H1 (cell line): ENCODE measurements around the gene ITGA6. TPM values are rescaled to one million over a fixed set of nuclear protein-coding genes. Genes with fewer than 3 reads are reported as not detected.

Source experiments
- CTCF ChIA-PET: fragments of 300-600 bp; sonication (Branson Sonifier 250); formaldehyde crosslinking; loops from one replicate; lab custom pipeline; 2021; ENCODE audit not compliant: partially characterized antibody; lab: Charles Lee
- POLR2A ChIA-PET: fragments of 300-600 bp; sonication (Branson Sonifier 250); formaldehyde crosslinking; loops from one replicate; lab custom pipeline; 2021; ENCODE audit warnings: inconsistent platforms; ENCODE audit not compliant: partially characterized antibody; lab: Charles Lee
- DNase-seq, 2 experiments: peaks; one replicate each; pipeline versions ENCODE4 v3.0.0 to v3.0.0-alpha.2; 2010 to 2022; ENCODE audit warnings: low spot score in 2 of 2, low read depth in 1 of 2, mixed read lengths in 1 of 2
- FAIRE-seq: peaks from 2 replicates; lab custom pipeline; 2011; peaks lifted over from hg19 to GRCh38; lab: Jason Lieb, UNC
- H2AFZ ChIP-seq: 2 replicates; pipeline ENCODE4 v1.8.1; 2012; ENCODE audit warnings: low read length, inconsistent platforms
- H2AK5ac ChIP-seq: 2 replicates; pipeline ENCODE4 v1.6.1; 2013; ENCODE audit warnings: low read depth, low read length
- H2BK120ac ChIP-seq: replicated peaks from 2 replicates; pipeline ENCODE3; 2013; ENCODE audit warnings: low read depth, low read length, inconsistent platforms
- H2BK12ac ChIP-seq: 2 replicates; pipeline ENCODE4 v1.6.1; 2013; ENCODE audit warnings: low read depth, low read length
- H2BK15ac ChIP-seq: 2 replicates; pipeline ENCODE4 v1.6.1; 2013; ENCODE audit warnings: low read length
- H2BK20ac ChIP-seq: 2 replicates; pipeline ENCODE4 v1.6.1; 2013; ENCODE audit warnings: low read length
- H2BK5ac ChIP-seq: 2 replicates; pipeline ENCODE4 v1.6.1; 2013; ENCODE audit warnings: low read depth, low read length
- H3K14ac ChIP-seq: 2 replicates; pipeline ENCODE4 v1.6.1; 2013; ENCODE audit warnings: inconsistent platforms; ENCODE audit not compliant: insufficient read length
- H3K18ac ChIP-seq: 2 replicates; pipeline ENCODE4 v1.6.1; 2013; ENCODE audit warnings: low read length; ENCODE audit errors: extremely low read depth
- H3K23ac ChIP-seq: 2 replicates; pipeline ENCODE4 v1.6.1; 2013; ENCODE audit warnings: inconsistent platforms; ENCODE audit not compliant: insufficient read length
- H3K23me2 ChIP-seq: 2 replicates; pipeline ENCODE4 v1.6.1; 2013; ENCODE audit warnings: low read depth, low read length
- H3K27ac ChIP-seq: 2 replicates; pipeline ENCODE4 v1.6.1; 2011; ENCODE audit warnings: low read depth, low read length, inconsistent platforms
- H3K27me3 ChIP-seq, 4 experiments: replicated peaks in 1 of 4; 1 replicate in 1 of 4; 2 replicates in 3 of 4; pipeline versions ENCODE4 v1.6.1 to v1.8.1; 2011 to 2013; ENCODE audit warnings: low read length in 3 of 4, mild to moderate bottlenecking in 3 of 4, inconsistent platforms in 2 of 4, mixed read lengths in 2 of 4, moderate library complexity in 1 of 4; ENCODE audit not compliant: control insufficient read depth in 3 of 4, insufficient read depth in 3 of 4; ENCODE audit errors: extremely low read depth in 1 of 4
- H3K36me3 ChIP-seq, 4 experiments: 2 replicates each; pipeline versions ENCODE4 v1.6.1 to v1.8.1; 2011 to 2013; ENCODE audit warnings: mild to moderate bottlenecking in 4 of 4, low read length in 3 of 4, moderate library complexity in 2 of 4, control low read depth in 1 of 4, inconsistent platforms in 1 of 4; ENCODE audit not compliant: insufficient read depth in 4 of 4, control insufficient read depth in 2 of 4
- H3K4ac ChIP-seq: replicated peaks from 2 replicates; pipeline ENCODE3; 2013; ENCODE audit warnings: low read length, low read depth, mixed read lengths, inconsistent platforms; ENCODE audit not compliant: insufficient read length
- H3K4me1 ChIP-seq, 4 experiments: replicated peaks in 1 of 4; 1 replicate in 1 of 4; 2 replicates in 3 of 4; pipeline versions ENCODE4 v1.6.1 to v1.8.1; 2011 to 2013; ENCODE audit warnings: low read length in 3 of 4, inconsistent platforms in 2 of 4, mixed read lengths in 1 of 4; ENCODE audit not compliant: insufficient read depth in 4 of 4, control insufficient read depth in 3 of 4
- H3K4me2 ChIP-seq, 2 experiments: 2 replicates each; pipeline versions ENCODE4 v1.6.1 to v1.8.1; 2011 to 2013; ENCODE audit warnings: low read depth in 2 of 2, low read length in 2 of 2, control low read depth in 1 of 2, inconsistent platforms in 1 of 2, mild to moderate bottlenecking in 1 of 2; ENCODE audit not compliant: insufficient read depth in 1 of 2
- H3K4me3 ChIP-seq, 4 experiments: fragments of 200-600, 300-600 bp in 1 of 4; sonication (generic), shearing (Covaris generic), sonication (Bioruptor Twin) in 1 of 4; 2 replicates each; pipeline versions ENCODE4 v1.5.1 to v1.8.1; 2011 to 2016; ENCODE audit warnings: low read length in 4 of 4, low read depth in 3 of 4, control low read depth in 2 of 4, inconsistent platforms in 2 of 4, mild to moderate bottlenecking in 2 of 4, mixed read lengths in 1 of 4, moderate library complexity in 1 of 4; ENCODE audit not compliant: insufficient read depth in 2 of 4; ENCODE audit errors: extremely low read depth in 1 of 4
- H3K56ac ChIP-seq: replicated peaks from 2 replicates; pipeline ENCODE3; 2013; ENCODE audit warnings: low read depth, mild to moderate bottlenecking, mixed read lengths, low read length, inconsistent platforms; ENCODE audit not compliant: insufficient read length
- H3K79me1 ChIP-seq: 2 replicates; pipeline ENCODE4 v1.6.1; 2013; ENCODE audit warnings: low read depth, low read length, control low read depth
- H3K79me2 ChIP-seq, 2 experiments: 2 replicates each; pipeline versions ENCODE4 v1.6.1 to v1.8.1; 2012 to 2013; ENCODE audit warnings: low read length in 2 of 2, mild to moderate bottlenecking in 2 of 2, inconsistent platforms in 1 of 2; ENCODE audit not compliant: insufficient read depth in 2 of 2, control insufficient read depth in 1 of 2
- H3K9ac ChIP-seq, 4 experiments: replicated peaks in 1 of 4; 1 replicate in 1 of 4; 2 replicates in 3 of 4; pipeline versions ENCODE4 v1.6.1 to v1.8.1; 2011 to 2013; ENCODE audit warnings: low read depth in 3 of 4, low read length in 3 of 4, control low read depth in 2 of 4, mild to moderate bottlenecking in 2 of 4, moderate library complexity in 2 of 4, inconsistent platforms in 1 of 4; ENCODE audit errors: extremely low read depth in 1 of 4
- H3K9me3 ChIP-seq, 2 experiments: 2 replicates each; pipeline versions ENCODE4 v1.6.1 to v1.8.1; 2012 to 2013; ENCODE audit warnings: mild to moderate bottlenecking in 2 of 2, moderate library complexity in 2 of 2, control low read depth in 1 of 2, inconsistent platforms in 1 of 2, low read depth in 1 of 2, low read length in 1 of 2, mixed read lengths in 1 of 2; ENCODE audit not compliant: insufficient read depth in 2 of 2
- H4K20me1 ChIP-seq, 2 experiments: replicated peaks in 1 of 2; 2 replicates each; pipeline versions ENCODE3 to v1.8.1; 2011 to 2013; ENCODE audit warnings: inconsistent platforms in 2 of 2, low read length in 2 of 2, mild to moderate bottlenecking in 1 of 2; ENCODE audit not compliant: insufficient read depth in 2 of 2, control insufficient read depth in 1 of 2
- H4K5ac ChIP-seq: 2 replicates; pipeline ENCODE4 v1.6.1; 2013; ENCODE audit warnings: low read length, low read depth, mixed read lengths, inconsistent platforms; ENCODE audit not compliant: insufficient read length
- H4K8ac ChIP-seq: 2 replicates; pipeline ENCODE4 v1.8.0; 2013; ENCODE audit warnings: mild to moderate bottlenecking, moderate library complexity, low read length, inconsistent platforms; ENCODE audit not compliant: insufficient read depth; ENCODE audit errors: extremely low read depth
- H4K91ac ChIP-seq: replicated peaks from 2 replicates; pipeline ENCODE3; 2013; ENCODE audit warnings: low read length, mixed read lengths, inconsistent platforms; ENCODE audit not compliant: insufficient read length
- BCL11A ChIP-seq, 2 experiments: IDR thresholded peaks; one replicate each; pipeline ENCODE4 v1.6.1; 2011; ENCODE audit warnings: low read depth in 2 of 2, low read length in 2 of 2, mild to moderate bottlenecking in 2 of 2
- CHD1 ChIP-seq: IDR thresholded peaks from 2 replicates; pipeline ENCODE4 v1.6.1; 2012; ENCODE audit warnings: low read depth, low read length, improper control_type of control experiment
- EZH2 ChIP-seq: fragments of 200-600 bp; sonication (generic); IDR thresholded peaks from 2 replicates; pipeline ENCODE4 v1.7.1; 2012; ENCODE audit warnings: low read depth, mild to moderate bottlenecking, moderate library complexity, low read length, inconsistent platforms; ENCODE audit not compliant: severe bottlenecking
- HDAC2 ChIP-seq, 2 experiments: fragments of 300-600 bp in 1 of 2; sonication (generic) in 1 of 2; IDR thresholded peaks; 2 replicates each; pipeline ENCODE4 v1.6.1; 2011 to 2012; ENCODE audit warnings: low read depth in 2 of 2, low read length in 2 of 2, mild to moderate bottlenecking in 2 of 2, moderate library complexity in 2 of 2, borderline replicate concordance in 1 of 2, inconsistent platforms in 1 of 2
- JUND ChIP-seq: IDR thresholded peaks from 2 replicates; pipeline ENCODE4 v1.6.1; 2011; ENCODE audit warnings: mild to moderate bottlenecking, improper control_type of control experiment, low read length
- NANOG ChIP-seq: IDR thresholded peaks from 2 replicates; pipeline ENCODE4 v1.6.1; 2011; ENCODE audit warnings: low read length, low read depth, mild to moderate bottlenecking, inconsistent platforms; ENCODE audit not compliant: insufficient read depth, poor library complexity, severe bottlenecking
- POLR2A ChIP-seq, 2 experiments: IDR thresholded peaks; 1 replicate in 1 of 2; 2 replicates in 1 of 2; pipeline ENCODE4 v1.6.1; 2011; ENCODE audit warnings: low read depth in 2 of 2, low read length in 2 of 2, mild to moderate bottlenecking in 2 of 2; ENCODE audit errors: control extremely low read depth in 1 of 2
- SAP30 ChIP-seq: fragments of 300-600 bp; sonication (generic); IDR thresholded peaks from 2 replicates; pipeline ENCODE4 v1.7.1; 2012; ENCODE audit warnings: low read length, moderate library complexity, mild to moderate bottlenecking, inconsistent platforms; ENCODE audit not compliant: insufficient read depth, insufficient replicate concordance
- polyA plus RNA-seq, 7 experiments: library from polyadenylated mRNA; depleted of rRNA in 3 of 7; stranded (reverse) in 5 of 7; unstranded in 2 of 7; fragments of >200 nt in 5 of 7; fragments of 200-250 nt in 2 of 7; gene quantifications; 1 replicate in 5 of 7; 2 replicates in 1 of 7; 4 replicates in 1 of 7; pipeline versions ENCODE4 v1.2.1 to v1.2.3, GENCODE V29; 2011 to 2013; ENCODE audit warnings: missing spikeins in 2 of 7, mixed read lengths in 2 of 7
- total RNA-seq: library from RNA; stranded (reverse); fragmentation: NEBNext Ultra II Directional; extraction: Animal tissue kit (Norgen Biotek cat#: 25700); gene quantifications from 2 replicates; pipeline ENCODE4 v1.2.1, GENCODE V29; 2021
- TF ChIP-seq, protein P1 (sequence below), 3 experiments: IDR thresholded peaks; 1 replicate in 2 of 3; 2 replicates in 1 of 3; pipeline versions ENCODE4 v1.5.1 to v1.6.1; 2011; ENCODE audit warnings: low read length in 3 of 3, mild to moderate bottlenecking in 3 of 3, inconsistent platforms in 2 of 3, low read depth in 1 of 3, moderate library complexity in 1 of 3; ENCODE audit not compliant: insufficient read depth in 1 of 3; ENCODE audit errors: control extremely low read depth in 1 of 3

The ITGA6 gene
- total and polyA plus RNA-seq, 2 of the 8 experiments (the other 6 are each of a cell fraction or from before 2014, with no cell fraction given), result 26.9 to 118 TPM

DNA sequence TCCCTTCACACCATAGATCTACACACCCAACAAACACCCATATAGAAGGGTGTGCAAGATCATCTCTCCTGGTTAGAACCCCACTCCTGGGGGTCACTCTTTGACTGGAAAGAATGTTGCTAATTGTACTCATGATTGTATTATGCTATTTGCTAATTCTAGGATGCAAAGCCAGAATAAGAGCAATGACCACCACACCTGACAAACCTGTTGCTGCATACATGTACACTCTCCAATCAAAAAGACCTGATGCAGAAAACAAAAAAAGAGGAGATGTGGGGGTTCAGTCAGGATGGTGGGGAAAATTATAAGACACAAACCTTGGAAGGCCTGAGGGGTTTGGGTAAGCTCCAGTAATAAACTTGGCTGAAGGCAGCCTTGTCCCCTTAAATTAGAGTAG lies 91.6 kb downstream of the ITGA6 start:
- no peaks in the 10 kb centered on the region for H3K23me2 ChIP-seq
- H3K4ac ChIP-seq, result no peak overlapping the region
- no peak overlapping the region for H3K14ac ChIP-seq
- no peaks in the 10 kb centered on the region for H3K79me2 ChIP-seq
- H2BK20ac ChIP-seq, result no peak overlapping the region
- H2AFZ ChIP-seq, result no peak overlapping the region
- no peak overlapping the region for H3K18ac ChIP-seq
- H2BK12ac ChIP-seq, result no peak overlapping the region
- H3K4me1 ChIP-seq, result no peaks in the 10 kb centered on the region
- H3K4me3 ChIP-seq, result no peak overlapping the region
- H3K9me3 ChIP-seq, result peaks cover 25 to 51% of the 10 kb centered on the region in 2 experiments
- CTCF ChIA-PET, result no interaction called here
- no peaks in the 10 kb centered on the region for H3K79me1 ChIP-seq
- no peak overlapping the region for H3K4me2 ChIP-seq
- FAIRE-seq (no peak), DNase-seq (no peak)
- H4K5ac ChIP-seq, result no peak overlapping the region
- no peaks in the 10 kb centered on the region for H4K20me1 ChIP-seq
- no peak overlapping the region for H3K9ac ChIP-seq
- POLR2A ChIA-PET, result no interaction called here
- H2BK5ac ChIP-seq, result no peak overlapping the region
- no peak overlapping the region for H3K23ac ChIP-seq
- H3K27ac ChIP-seq, result no peak overlapping the region
- H2AK5ac ChIP-seq, result no peak overlapping the region
- H4K8ac ChIP-seq, result no peak overlapping the region
- no peak overlapping the region for H2BK120ac ChIP-seq
- H3K56ac ChIP-seq, result no peak overlapping the region
- TF ChIP-seq BCL11A (IDR thresholded peaks at IDR 0.05; ENCODE audit: low read depth in 2 of 2, low read length in 2 of 2) (no peak), SAP30 (no peak), JUND (no peak), POLR2A (IDR thresholded peaks at IDR 0.05; ENCODE audit: control extremely low read depth in 1 of 2, low read depth in 2 of 2, low read length in 2 of 2) (no peak), EZH2 (no peak), CHD1 (no peak), NANOG (no peak), HDAC2 (IDR thresholded peaks at IDR 0.05; ENCODE audit: borderline replicate concordance in 1 of 2, low read depth in 2 of 2, low read length in 2 of 2) (no peak)
- TF ChIP-seq, protein P1, sequence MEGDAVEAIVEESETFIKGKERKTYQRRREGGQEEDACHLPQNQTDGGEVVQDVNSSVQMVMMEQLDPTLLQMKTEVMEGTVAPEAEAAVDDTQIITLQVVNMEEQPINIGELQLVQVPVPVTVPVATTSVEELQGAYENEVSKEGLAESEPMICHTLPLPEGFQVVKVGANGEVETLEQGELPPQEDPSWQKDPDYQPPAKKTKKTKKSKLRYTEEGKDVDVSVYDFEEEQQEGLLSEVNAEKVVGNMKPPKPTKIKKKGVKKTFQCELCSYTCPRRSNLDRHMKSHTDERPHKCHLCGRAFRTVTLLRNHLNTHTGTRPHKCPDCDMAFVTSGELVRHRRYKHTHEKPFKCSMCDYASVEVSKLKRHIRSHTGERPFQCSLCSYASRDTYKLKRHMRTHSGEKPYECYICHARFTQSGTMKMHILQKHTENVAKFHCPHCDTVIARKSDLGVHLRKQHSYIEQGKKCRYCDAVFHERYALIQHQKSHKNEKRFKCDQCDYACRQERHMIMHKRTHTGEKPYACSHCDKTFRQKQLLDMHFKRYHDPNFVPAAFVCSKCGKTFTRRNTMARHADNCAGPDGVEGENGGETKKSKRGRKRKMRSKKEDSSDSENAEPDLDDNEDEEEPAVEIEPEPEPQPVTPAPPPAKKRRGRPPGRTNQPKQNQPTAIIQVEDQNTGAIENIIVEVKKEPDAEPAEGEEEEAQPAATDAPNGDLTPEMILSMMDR (IDR thresholded peaks at IDR 0.05; ENCODE audit: control extremely low read depth in 1 of 3, insufficient read depth in 1 of 3, low read depth in 1 of 3, low read length in 3 of 3), result no peak
- H4K91ac ChIP-seq, result no peak overlapping the region
- peaks cover 0 to 13% (median 0%) of the 10 kb centered on the region in 4 experiments; a peak in 1 of 8 replicates for H3K36me3 ChIP-seq
- no peak overlapping the region for H2BK15ac ChIP-seq
- H3K27me3 ChIP-seq, result no peaks in the 10 kb centered on the region
